ENCODE measurements around the gene ARHGAP26. TPM values are rescaled to one million over a fixed set of nuclear protein-coding genes. Genes with fewer than 3 reads are reported as not detected.

ARHGAP26 gene
- total and polyA plus RNA-seq, 2 of the 4 experiments (the other 2 are of a cell fraction): 0.54 to 0.56 TPM

DNA sequence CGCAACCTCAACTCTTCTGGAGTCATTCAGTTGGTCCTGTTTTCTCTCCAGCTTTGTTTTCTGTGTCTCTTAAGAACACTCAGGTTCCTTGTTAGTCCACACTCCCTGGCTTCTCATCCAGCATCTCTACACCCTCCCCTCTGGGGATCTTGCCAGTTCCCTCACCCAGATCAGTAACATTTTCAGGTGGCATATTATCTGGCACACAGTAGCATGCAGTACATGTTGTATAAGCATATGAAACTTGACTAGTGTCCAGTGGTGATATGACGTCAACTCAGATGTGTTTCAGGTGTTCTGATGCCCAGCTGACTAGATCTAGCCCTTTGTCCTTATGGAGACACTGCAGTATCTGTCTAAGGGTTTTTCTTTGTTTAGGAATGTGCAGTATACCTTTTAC is 184.3 kb downstream of the ARHGAP26 start:
- TF ChIP-seq RAD21 (IDR thresholded peaks at IDR 0.05; ENCODE audit: low read length): no peak
- no peak for TF ChIP-seq SMC3 (IDR thresholded peaks at IDR 0.05; ENCODE audit: low read depth, low read length)
- TF ChIP-seq MXI1 (IDR thresholded peaks at IDR 0.05; ENCODE audit: borderline replicate concordance, low read depth, low read length): no peak
- no peak for TF ChIP-seq BHLHE40 (IDR thresholded peaks at IDR 0.05; ENCODE audit: low read depth, low read length)
- TF ChIP-seq RCOR1 (IDR thresholded peaks at IDR 0.05; ENCODE audit: insufficient replicate concordance, low read length): no peak
- TF ChIP-seq CHD1 (IDR thresholded peaks at IDR 0.05; ENCODE audit: low read depth, low read length): no peak
- TF ChIP-seq CEBPB (IDR thresholded peaks at IDR 0.05; ENCODE audit: low read depth, low read length): no peak
- TF ChIP-seq RFX5 (IDR thresholded peaks at IDR 0.05; ENCODE audit: low read depth, low read length): no peak
- TF ChIP-seq FOS (IDR thresholded peaks at IDR 0.05; ENCODE audit: low read depth, low read length): no peak
- no peak for TF ChIP-seq POLR2A (IDR thresholded peaks at IDR 0.05; ENCODE audit: low read depth, low read length)
- TF ChIP-seq, protein P1, sequence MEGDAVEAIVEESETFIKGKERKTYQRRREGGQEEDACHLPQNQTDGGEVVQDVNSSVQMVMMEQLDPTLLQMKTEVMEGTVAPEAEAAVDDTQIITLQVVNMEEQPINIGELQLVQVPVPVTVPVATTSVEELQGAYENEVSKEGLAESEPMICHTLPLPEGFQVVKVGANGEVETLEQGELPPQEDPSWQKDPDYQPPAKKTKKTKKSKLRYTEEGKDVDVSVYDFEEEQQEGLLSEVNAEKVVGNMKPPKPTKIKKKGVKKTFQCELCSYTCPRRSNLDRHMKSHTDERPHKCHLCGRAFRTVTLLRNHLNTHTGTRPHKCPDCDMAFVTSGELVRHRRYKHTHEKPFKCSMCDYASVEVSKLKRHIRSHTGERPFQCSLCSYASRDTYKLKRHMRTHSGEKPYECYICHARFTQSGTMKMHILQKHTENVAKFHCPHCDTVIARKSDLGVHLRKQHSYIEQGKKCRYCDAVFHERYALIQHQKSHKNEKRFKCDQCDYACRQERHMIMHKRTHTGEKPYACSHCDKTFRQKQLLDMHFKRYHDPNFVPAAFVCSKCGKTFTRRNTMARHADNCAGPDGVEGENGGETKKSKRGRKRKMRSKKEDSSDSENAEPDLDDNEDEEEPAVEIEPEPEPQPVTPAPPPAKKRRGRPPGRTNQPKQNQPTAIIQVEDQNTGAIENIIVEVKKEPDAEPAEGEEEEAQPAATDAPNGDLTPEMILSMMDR (conservative IDR thresholded peaks at IDR 0.05; ENCODE audit: low read depth, low read length): no peak
- TF ChIP-seq MAZ (IDR thresholded peaks at IDR 0.05; ENCODE audit: borderline replicate concordance, low read depth, low read length): no peak
- TF ChIP-seq, protein P2, sequence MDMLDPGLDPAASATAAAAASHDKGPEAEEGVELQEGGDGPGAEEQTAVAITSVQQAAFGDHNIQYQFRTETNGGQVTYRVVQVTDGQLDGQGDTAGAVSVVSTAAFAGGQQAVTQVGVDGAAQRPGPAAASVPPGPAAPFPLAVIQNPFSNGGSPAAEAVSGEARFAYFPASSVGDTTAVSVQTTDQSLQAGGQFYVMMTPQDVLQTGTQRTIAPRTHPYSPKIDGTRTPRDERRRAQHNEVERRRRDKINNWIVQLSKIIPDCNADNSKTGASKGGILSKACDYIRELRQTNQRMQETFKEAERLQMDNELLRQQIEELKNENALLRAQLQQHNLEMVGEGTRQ (IDR thresholded peaks at IDR 0.05; ENCODE audit: low read depth, low read length): no peak
- TF ChIP-seq, protein P3, sequence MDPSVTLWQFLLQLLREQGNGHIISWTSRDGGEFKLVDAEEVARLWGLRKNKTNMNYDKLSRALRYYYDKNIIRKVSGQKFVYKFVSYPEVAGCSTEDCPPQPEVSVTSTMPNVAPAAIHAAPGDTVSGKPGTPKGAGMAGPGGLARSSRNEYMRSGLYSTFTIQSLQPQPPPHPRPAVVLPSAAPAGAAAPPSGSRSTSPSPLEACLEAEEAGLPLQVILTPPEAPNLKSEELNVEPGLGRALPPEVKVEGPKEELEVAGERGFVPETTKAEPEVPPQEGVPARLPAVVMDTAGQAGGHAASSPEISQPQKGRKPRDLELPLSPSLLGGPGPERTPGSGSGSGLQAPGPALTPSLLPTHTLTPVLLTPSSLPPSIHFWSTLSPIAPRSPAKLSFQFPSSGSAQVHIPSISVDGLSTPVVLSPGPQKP (IDR thresholded peaks at IDR 0.05; ENCODE audit: borderline replicate concordance, low read depth, low read length): no peak
- TF ChIP-seq NFE2L2 (IDR thresholded peaks at IDR 0.05; ENCODE audit: low read depth, low read length): no peak
- TF ChIP-seq MAFK (IDR thresholded peaks at IDR 0.05; ENCODE audit: low read depth, low read length): no peak
- intact Hi-C loops (cut with micrococcal nuclease): no loop called here
- ATAC-seq (ENCODE audit: low read depth) (no peak), DNase-seq (no peak)
- H3K9me1 ChIP-seq (ENCODE audit: insufficient read depth, low read length): no peaks in the 10 kb centered on the region; the same call in 1 of the 2 replicates
- H3K4me2 ChIP-seq (ENCODE audit: low read depth, low read length): no peak overlapping the region
- H2BK5ac ChIP-seq (ENCODE audit: low read depth, low read length, poor library complexity, severe bottlenecking): no peak overlapping the region
- no peak overlapping the region for H3K14ac ChIP-seq (replicated peaks; ENCODE audit: low read depth, low read length)
- no peaks in the 10 kb centered on the region for H3K79me1 ChIP-seq (ENCODE audit: low read depth in 1 of 2, low read length in 2 of 2)
- H3K27me3 ChIP-seq (ENCODE audit: control insufficient read depth, insufficient read depth, low read length): no peaks in the 10 kb centered on the region
- H3K4ac ChIP-seq (ENCODE audit: low read depth, low read length): no peak overlapping the region
- no peak overlapping the region for H3K4me3 ChIP-seq (ENCODE audit: insufficient read depth, low read depth, low read length)
- CTCF ChIA-PET: no interaction called here
- no peak overlapping the region for H2BK20ac ChIP-seq (ENCODE audit: low read depth, low read length)
- dilution Hi-C loops (cut with HindIII; ENCODE audit: low sequenced_read_pairs, unreplicated experiment): no loop called here
- H4K8ac ChIP-seq (ENCODE audit: low read depth in 2 of 2, low read length in 2 of 2): no peak overlapping the region
- H2AK5ac ChIP-seq (ENCODE audit: low read depth, low read length): no peak overlapping the region
- H3K56ac ChIP-seq (ENCODE audit: extremely low read depth, insufficient read depth, low read length): no peak overlapping the region
- no peak overlapping the region for H3K18ac ChIP-seq (ENCODE audit: low read depth, low read length)
- no peak overlapping the region for H2BK120ac ChIP-seq (ENCODE audit: low read depth, low read length)
- no peak overlapping the region for H3K27ac ChIP-seq (ENCODE audit: insufficient read depth, low read length)
- no peaks in the 10 kb centered on the region for H4K20me1 ChIP-seq (ENCODE audit: insufficient read depth, low read length)
- H4K5ac ChIP-seq (ENCODE audit: low read depth, low read length): no peak overlapping the region
- no peak overlapping the region for H2BK15ac ChIP-seq (ENCODE audit: low read depth, low read length)
- POLR2A ChIA-PET (ENCODE audit: unreplicated experiment): no interaction called here
- no peak overlapping the region for H3K9ac ChIP-seq (ENCODE audit: low read depth, low read length)
- no peak overlapping the region for H2AK9ac ChIP-seq (replicated peaks; ENCODE audit: low read depth, low read length, poor library complexity)
- no peak overlapping the region for H2AFZ ChIP-seq (replicated peaks; ENCODE audit: low read length, poor library complexity)
- H4K91ac ChIP-seq (ENCODE audit: insufficient read depth, low read depth, low read length): no peak overlapping the region
- in situ Hi-C loops (cut with MboI; ENCODE audit: low sequenced_read_pairs): no loop called here
- H3K23ac ChIP-seq (ENCODE audit: low read depth, low read length): no peak overlapping the region
- WGBS, 2 experiments (ENCODE audit: extremely low coverage in 2 of 2, insufficient read length in 1 of 2): 80% methylated on average over 1 of the region's 2 CpGs; no CpG with 5 or more reads in 1 of the 2 experiments
- no TSS peak for BruUV-seq (replicated peaks)
- peaks cover 7% of the 10 kb centered on the region for H3K4me1 ChIP-seq (ENCODE audit: control insufficient read depth, insufficient read depth, low read length)
- no peaks in the 10 kb centered on the region for H3K9me3 ChIP-seq (ENCODE audit: control insufficient read depth, insufficient read depth, low read length)
- H3K36me3 ChIP-seq (ENCODE audit: control insufficient read depth, insufficient read depth, low read length): no peaks in the 10 kb centered on the region
